Bronchus fibroblast of lung (primary cell): ENCODE data around the gene ACOX2. TPM values are rescaled to one million over a fixed set of nuclear protein-coding genes. Genes with fewer than 3 reads are reported as not detected.

Source experiments
- total RNA-seq: library from RNA; depleted of rRNA; stranded (reverse); fragments of >200 nt; gene quantifications from 2 replicates; pipeline ENCODE4 v1.2.3, GENCODE V29; 2015

The ACOX2 gene
- 5.4 and 6.4 TPM in 2 replicates for total RNA-seq

DNA sequence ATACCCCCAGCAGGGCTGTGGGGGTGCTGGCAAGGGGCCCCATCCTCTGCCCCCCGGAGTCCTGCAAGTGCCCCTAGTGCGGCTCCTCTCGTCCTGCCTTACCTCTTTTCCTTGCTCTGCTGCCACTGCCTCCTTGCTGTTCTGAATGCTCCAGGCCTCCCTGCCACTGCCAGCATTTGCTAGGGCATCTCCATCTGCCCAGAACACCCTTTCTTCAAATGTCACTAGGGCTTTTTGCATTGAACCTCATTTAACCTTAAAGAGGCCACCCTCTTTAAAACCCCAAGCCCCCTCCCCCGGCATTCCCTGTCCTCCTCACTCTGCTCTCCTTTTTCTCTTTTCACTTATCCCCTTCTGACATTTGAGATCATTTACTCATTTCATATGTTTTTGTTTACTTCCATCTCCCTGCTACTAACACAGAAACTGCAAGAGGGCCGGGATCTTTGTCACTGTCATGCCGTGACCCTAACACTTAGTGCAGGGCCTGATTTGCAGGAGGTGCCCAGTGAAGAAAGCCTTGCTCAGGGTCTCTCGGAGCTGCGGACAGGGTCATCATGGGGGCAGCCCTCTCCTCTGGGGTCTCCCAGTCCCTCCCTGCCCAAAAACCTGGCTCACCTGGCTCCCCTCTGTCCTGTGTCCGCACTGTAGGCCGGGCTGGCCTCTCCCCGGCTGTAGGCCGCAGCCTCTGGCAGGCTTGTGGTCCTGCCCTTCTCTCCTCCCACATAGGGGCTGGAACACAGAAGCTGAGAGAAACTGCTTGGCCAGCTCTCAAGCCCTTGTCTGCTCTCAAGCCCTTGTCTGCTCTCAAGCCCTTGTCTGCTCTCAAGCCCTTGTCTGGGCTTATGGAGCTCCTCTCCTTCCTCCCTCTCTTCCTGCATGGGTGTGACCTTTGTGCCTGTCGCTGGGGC, at the start of gene ACOX2:
ACOX2 (minus strand) TSS at position 690 of the 911 bp plus-strand sequence. CDS start 2,084 bp downstream, outside the sequence.

DNA sequence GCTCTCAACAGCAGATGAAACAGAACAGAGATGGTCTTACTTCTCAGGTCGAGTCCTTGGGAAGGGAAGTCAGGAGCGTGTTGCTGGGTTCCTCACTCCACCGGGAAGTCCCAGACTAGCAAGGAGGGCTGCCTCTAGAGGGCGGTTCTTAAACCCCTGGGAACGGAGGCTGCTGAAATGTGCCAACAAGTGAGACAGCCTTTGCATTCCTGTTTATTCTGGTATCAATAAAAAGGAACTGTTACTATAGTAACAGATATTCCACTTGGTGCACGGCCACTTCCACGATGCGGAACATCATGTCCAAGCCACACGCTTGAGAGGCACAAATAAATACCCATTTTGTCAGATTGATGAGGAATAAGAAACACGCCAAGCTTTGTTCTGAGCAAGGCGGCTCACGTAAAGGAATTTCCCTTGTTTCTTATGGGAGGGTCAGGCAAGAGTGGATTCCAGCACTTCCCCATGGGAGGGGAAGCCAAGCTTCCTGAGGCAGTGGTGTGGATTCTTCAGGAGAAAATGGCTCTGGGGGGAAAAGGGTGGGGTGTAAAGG, 40.4 kb upstream of the ACOX2 start, which contains the start of gene FAM107A:
FAM107A (minus strand) TSS at position 123 of the 553 bp plus-strand sequence. CDS start 7,531 bp downstream, outside the sequence.

DNA sequence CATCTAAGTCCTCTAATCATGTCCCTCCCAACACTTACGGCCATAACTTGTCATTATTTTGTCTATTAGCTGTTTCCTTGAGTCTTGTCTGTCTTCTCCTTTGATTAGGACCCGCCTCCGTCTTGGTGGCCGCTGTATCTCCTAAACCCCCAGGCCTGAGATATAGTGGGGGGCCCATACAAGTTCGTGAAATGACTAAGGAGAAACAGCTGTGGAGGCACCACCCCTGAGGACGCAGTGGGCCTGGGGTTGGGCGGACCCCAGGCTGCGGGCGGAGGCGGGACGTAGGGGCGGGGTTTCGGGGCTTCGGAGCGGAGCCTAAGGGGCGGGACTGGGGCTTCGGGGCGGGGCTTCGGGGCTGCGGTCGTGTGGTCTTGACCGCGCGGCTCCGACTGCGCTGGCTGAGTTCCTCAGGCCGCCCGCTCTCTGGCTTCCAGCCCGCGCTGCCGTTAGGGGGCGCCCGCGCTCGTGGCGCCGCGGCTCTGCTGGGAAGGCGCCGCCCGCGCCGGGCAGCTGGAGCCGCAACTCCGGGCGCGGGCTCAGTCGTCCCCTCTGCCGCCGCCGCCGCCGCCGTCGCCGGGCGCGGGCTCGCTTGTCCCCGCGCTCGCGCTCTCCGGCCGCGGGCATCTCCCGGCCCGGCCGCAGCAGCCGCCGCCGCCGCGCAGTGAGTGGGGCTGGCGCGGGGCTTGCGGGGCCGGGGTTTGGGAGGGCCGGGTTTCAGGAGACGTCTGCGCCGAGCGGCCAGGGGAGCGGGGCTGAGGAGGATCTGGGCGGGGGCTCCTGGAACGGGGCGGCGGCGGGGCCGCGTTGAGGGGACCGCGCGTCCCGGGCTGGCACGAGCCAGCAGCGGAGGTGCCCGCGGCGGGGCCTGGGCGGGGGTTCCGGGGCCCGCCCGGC, 45.2 kb downstream of the ACOX2 start, which contains the start of gene KCTD6:
KCTD6 (plus strand) TSS at position 591 of the 897 bp plus-strand sequence. CDS start 6,660 bp downstream, outside the sequence.

Other genes with a start within 250 kb of the ACOX2 start
- gene RPP14, start 230.9 kb downstream of the ACOX2 start, total RNA-seq = 8.2 and 9.2 TPM in 2 replicates
- 3.9 and 6.1 TPM in 2 replicates for gene HTD2, start 230.7 kb downstream of the ACOX2 start, total RNA-seq
- 33.4 and 40.3 TPM in 2 replicates for gene PXK, start 204.3 kb downstream of the ACOX2 start, total RNA-seq
- 90.8 and 178 TPM in 2 replicates for gene PDHB, start 103.4 kb downstream of the ACOX2 start, total RNA-seq
- gene KCTD6, start 45.1 kb downstream of the ACOX2 start, total RNA-seq = 4.9 and 6.2 TPM in 2 replicates
- gene FAM107A, start 40.2 kb upstream of the ACOX2 start, total RNA-seq = 1.3 TPM in 2 replicates
- gene FAM3D, start 129.6 kb upstream of the ACOX2 start, total RNA-seq = not detected in 2 replicates